Suprapubic skin (tissue), 4 donors: ENCODE measurements around the gene TRIM2.

Experiments
- EP300 ChIP-seq: sonication (generic); formaldehyde crosslinking; IDR thresholded peaks from one replicate; pipeline ENCODE4 v1.6.1; 2017; ENCODE audit warnings: antibody characterized with exemption
- POLR2AphosphoS5 ChIP-seq, 3 donors: sonication (generic); formaldehyde crosslinking; IDR thresholded peaks; one replicate each; pipeline ENCODE4 v1.6.1; 2017; ENCODE audit warnings: antibody characterized with exemption in 3 of 3
- TF ChIP-seq, protein P1 (sequence below), 2 donors: fragments of 200-600 bp in 1 of 2; fragments of 450-650 bp in 1 of 2; sonication (generic) in 1 of 2; IDR thresholded peaks; one replicate each; pipeline ENCODE4 v1.5.1; 2016 to 2019; ENCODE audit warnings: antibody characterized with exemption in 2 of 2, mild to moderate bottlenecking in 1 of 2, moderate library complexity in 1 of 2

DNA sequence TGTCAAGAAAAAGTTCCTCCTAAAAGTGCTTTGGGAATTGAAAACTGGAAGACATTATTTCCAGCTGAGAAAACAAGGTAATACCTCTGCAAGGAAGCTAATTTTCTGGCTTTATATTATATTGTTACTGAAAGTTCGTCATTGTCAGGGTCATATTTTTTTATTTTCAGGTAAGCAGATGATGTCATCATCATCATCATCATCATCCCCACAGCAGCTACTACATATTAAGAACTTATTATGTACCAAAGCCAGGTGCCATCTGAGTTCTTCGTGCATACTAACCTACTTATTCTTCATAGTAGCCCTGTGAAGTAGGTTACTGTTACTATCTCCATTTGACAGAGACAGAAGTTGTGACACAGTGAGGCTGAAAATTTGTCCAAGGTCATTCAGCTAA is 87.3 kb downstream of the TRIM2 start:
- TF ChIP-seq, protein P1, sequence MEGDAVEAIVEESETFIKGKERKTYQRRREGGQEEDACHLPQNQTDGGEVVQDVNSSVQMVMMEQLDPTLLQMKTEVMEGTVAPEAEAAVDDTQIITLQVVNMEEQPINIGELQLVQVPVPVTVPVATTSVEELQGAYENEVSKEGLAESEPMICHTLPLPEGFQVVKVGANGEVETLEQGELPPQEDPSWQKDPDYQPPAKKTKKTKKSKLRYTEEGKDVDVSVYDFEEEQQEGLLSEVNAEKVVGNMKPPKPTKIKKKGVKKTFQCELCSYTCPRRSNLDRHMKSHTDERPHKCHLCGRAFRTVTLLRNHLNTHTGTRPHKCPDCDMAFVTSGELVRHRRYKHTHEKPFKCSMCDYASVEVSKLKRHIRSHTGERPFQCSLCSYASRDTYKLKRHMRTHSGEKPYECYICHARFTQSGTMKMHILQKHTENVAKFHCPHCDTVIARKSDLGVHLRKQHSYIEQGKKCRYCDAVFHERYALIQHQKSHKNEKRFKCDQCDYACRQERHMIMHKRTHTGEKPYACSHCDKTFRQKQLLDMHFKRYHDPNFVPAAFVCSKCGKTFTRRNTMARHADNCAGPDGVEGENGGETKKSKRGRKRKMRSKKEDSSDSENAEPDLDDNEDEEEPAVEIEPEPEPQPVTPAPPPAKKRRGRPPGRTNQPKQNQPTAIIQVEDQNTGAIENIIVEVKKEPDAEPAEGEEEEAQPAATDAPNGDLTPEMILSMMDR (IDR thresholded peaks at IDR 0.05), result no peak
- TF ChIP-seq EP300 (no peak), POLR2AphosphoS5 (IDR thresholded peaks at IDR 0.05) (no peak)
